Measurements from ENCODE around the gene DRG2. TPM values are rescaled to one million over a fixed set of nuclear protein-coding genes. Genes with fewer than 3 reads are reported as not detected.

The DRG2 gene
- total RNA-seq, 2 experiments from 2014 or later, result 52.2 to 52.4 TPM

DNA sequence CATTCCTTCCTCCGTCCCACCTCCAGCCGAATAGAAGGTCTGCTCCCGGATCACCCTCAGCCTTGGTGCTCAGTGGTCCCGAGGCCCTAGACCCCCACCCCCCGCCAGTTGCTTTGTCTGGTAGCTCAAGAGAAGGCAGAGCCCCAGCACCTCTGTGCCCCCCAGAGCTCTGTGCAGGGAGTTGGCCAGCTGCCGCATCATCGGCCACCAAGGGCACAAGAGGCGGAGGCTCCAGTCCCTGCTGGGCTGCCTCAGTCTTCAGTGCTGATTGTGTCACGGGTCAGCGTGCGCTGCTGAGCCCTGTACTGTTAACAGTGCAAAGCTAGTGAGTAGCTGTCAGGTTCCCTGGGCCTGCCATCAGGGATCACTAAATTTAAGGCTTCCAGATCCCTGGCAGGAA lies 22.2 kb upstream of the DRG2 start:
- Mint-ChIP-seq H3K9me3 (no peaks in the 10 kb centered on the region), H3K4me1 (no peaks in the 10 kb centered on the region), H3K27ac (no peak overlapping the region), H3K36me3 (no peaks in the 10 kb centered on the region), H3K27me3 (no peaks in the 10 kb centered on the region), H3K4me3 (no peak overlapping the region)
- no peak for DNase-seq

DNA sequence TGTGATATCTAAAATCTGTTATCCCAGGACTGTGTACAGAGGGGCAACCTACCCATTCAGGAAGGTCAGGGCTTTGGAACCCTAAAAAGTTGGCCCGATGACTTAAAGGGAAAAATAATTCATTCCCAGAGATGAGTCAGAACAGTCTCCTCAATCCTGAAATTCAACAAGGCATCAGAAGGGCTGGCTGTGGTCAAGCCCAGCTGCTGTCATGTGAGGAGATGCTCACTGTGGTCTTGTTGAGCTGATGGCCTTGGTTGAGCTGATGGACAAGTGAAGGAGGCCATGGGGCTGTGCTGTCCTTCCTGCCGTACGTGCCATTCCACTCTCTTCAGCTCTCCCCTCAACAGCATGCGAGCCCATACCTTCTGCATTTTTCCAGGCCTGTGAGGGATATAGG lies 20.9 kb upstream of the DRG2 start:
- DNase-seq, result no peak
- Mint-ChIP-seq H3K27me3 (peaks cover 6% of the 10 kb centered on the region), H3K27ac (no peak overlapping the region), H3K36me3 (no peaks in the 10 kb centered on the region), H3K4me1 (peaks cover 5% of the 10 kb centered on the region), H3K4me3 (no peak overlapping the region), H3K9me3 (no peaks in the 10 kb centered on the region)

DNA sequence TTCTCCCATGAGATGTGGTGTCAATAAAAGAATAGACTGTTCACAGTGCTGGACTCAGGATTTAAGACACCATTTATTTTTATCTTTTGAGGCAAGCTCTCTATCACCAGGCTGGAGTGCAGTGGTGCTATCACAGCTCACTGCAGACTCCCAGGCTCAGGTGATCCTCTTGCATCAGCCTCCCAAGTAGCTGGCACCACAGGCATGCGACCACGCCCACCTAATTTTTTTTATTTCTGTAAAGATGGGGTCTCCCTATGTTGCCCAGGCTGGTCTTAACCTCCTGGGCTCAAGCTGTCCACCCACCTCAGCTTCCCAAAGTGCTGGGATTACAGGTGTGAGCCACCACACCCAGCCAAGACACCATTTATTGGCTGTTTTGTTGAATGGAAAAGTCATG lies 18.6 kb upstream of the DRG2 start:
- no peak for DNase-seq
- Mint-ChIP-seq H3K4me3 (no peak overlapping the region), H3K36me3 (no peaks in the 10 kb centered on the region), H3K27me3 (peaks cover 6% of the 10 kb centered on the region), H3K9me3 (no peaks in the 10 kb centered on the region), H3K27ac (no peak overlapping the region), H3K4me1 (peaks cover 5% of the 10 kb centered on the region)

DNA sequence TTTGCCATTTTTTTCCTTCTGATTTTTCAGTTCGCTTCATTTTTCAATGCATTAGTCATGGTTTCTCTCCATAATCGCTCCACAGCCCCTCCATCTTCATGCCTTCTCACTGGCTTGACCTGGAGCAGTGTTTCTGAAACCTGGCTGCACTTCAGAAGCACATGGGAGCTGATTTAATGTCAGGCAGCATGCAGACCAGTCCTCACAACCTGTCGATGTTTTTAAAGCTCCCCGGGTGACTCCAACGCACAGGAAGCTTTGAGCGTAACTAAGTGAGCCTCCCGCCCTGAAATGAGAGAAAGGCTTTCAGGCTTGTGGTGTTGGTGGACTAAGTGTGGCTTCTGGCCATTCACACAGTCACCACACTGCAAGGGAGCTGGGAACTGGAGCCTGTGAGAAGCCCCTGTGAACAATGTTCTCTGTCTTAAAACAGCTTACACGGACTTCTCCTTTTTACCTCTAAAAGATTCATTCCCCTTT lies 16.8 kb upstream of the DRG2 start:
- Mint-ChIP-seq H3K27me3 (peaks cover 14% of the 10 kb centered on the region), H3K4me1 (peaks cover 5% of the 10 kb centered on the region), H3K4me3 (peak overlapping the region; percentile 22), H3K27ac (no peak overlapping the region), H3K36me3 (no peaks in the 10 kb centered on the region), H3K9me3 (no peaks in the 10 kb centered on the region)
- no peak for DNase-seq

DNA sequence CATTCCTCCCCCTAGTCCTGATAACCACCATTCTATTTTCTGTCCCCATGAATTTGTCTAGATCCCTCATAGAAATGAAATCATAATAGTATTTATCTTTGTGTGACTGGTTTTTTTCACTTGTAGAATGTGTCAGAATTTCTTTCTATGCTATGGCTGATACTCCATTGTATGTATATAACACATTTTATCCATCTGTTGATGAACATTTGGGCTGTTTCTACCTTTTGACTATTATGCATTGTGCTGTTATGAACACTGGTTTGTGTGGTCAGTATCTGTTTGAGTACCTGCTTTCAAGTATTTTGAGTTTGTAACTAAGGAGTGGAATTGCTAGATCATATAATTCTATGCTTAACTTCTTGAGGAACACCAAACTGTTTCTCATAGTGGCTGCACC lies 16.0 kb upstream of the DRG2 start:
- H3K9me3 Mint-ChIP-seq, result no peaks in the 10 kb centered on the region
- H3K27me3 Mint-ChIP-seq, result peaks cover 14% of the 10 kb centered on the region
- H3K4me1 Mint-ChIP-seq, result peaks cover 5% of the 10 kb centered on the region
- no peak overlapping the region for H3K27ac Mint-ChIP-seq
- no peaks in the 10 kb centered on the region for H3K36me3 Mint-ChIP-seq
- H3K4me3 Mint-ChIP-seq, result no peak overlapping the region
- DNase-seq, result no peak

DNA sequence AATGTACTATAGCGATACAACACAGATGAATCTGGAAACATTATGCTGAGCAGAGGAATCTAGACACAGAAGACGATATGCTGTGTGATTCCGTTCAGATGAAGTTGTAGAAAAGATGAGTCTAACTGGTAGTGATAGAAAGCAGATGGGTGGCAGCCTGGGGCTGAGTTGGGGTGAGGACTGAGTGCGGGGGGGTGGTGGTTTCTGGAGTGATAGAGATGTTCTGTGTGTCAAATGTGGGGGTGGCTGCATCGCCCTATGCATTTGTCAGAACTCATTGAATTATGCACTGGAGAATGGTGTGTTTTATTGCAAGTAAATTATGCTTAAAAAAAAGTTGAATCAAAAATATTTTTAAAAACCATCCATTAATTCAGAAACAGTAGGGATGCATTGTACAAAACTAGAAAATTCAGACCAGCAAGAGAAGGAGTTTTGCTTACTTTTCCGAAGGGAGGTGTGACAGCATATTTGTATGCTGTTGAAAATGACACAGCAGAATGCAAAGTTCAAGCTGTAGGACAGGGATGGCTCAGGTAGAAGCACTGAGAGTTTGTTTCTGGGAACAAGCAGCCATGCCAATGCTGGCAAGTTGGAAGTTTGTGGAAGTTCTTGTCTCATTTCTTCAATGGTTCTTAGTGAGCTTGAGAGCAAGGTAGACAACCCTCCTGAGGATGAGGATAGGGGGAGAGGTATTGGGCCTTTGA lies 13.0 kb upstream of the DRG2 start:
- Mint-ChIP-seq H3K36me3 (no peaks in the 10 kb centered on the region), H3K9me3 (no peaks in the 10 kb centered on the region), H3K27ac (no peak overlapping the region), H3K27me3 (peaks cover 19% of the 10 kb centered on the region), H3K4me1 (peaks cover 5% of the 10 kb centered on the region), H3K4me3 (no peak overlapping the region)
- no peak for DNase-seq

DNA sequence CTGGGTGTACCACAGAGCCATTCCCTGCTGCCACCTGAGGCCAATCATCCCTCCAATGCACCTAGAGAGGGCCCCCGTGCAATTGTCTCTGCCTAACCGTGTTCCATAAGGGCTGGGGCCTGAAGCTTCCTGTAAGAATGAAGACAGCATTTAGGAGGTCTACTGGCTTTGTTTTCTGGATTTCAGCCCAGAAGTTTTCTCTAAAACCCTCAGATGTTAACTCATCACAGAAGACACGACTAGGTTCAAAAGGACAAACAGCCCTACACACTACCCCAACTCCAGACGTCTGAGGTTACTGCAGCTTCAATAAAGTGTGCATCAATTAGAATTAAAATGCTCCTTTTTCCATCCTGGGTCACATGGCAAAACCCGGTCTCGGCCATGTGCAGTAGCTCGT lies 10.8 kb upstream of the DRG2 start:
- peaks cover 23% of the 10 kb centered on the region for H3K27me3 Mint-ChIP-seq
- H3K27ac Mint-ChIP-seq, result no peak overlapping the region
- no peaks in the 10 kb centered on the region for H3K9me3 Mint-ChIP-seq
- H3K36me3 Mint-ChIP-seq, result no peaks in the 10 kb centered on the region
- H3K4me3 Mint-ChIP-seq, result no peak overlapping the region
- no peaks in the 10 kb centered on the region for H3K4me1 Mint-ChIP-seq
- DNase-seq, result no peak

DNA sequence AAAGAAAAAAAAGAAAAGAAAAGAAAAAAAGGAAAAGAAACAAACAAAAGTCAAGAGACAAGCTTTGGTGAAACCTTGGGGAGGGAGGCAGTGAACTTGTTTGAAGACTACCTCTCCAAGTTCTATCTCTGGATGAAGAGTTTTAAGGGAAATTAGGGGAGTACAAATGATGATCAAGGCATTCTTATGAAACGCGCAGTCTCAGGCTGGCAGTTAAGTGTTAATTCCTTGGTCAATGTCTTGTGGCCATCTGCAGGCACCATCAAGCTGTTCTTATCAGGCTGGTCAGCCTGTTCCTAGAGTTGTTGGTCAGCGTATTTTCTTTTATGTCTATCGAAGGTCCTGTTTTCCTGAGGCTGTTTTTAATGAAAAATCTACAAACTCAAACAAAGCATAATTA lies 8.2 kb upstream of the DRG2 start:
- H3K4me3 Mint-ChIP-seq, result no peak overlapping the region
- no peak overlapping the region for H3K27ac Mint-ChIP-seq
- no peaks in the 10 kb centered on the region for H3K36me3 Mint-ChIP-seq
- H3K4me1 Mint-ChIP-seq, result no peaks in the 10 kb centered on the region
- H3K9me3 Mint-ChIP-seq, result no peaks in the 10 kb centered on the region
- DNase-seq, result no peak
- peaks cover 23% of the 10 kb centered on the region for H3K27me3 Mint-ChIP-seq

DNA sequence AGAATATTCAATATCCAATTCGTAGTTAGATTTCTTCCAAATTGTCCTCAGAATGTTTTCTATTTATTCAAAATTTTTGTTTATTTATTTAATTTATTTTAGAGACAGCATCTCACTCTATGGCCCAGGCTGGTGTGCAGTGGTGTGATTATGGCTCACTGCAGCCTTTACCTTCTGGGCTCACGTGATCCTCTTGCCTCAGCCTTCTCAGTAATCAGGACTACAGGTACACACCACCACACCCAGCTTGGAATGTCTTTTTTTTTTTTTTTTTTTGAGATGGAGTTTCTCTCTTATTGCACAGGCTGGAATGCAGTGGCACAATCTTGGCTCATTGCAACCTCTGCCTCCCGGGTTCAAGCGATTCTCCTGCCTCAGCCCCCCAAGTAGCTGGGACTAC lies 3.5 kb upstream of the DRG2 start:
- Mint-ChIP-seq H3K4me3 (no peak overlapping the region), H3K9me3 (no peaks in the 10 kb centered on the region), H3K36me3 (peaks cover 2% of the 10 kb centered on the region), H3K27ac (no peak overlapping the region), H3K27me3 (peaks cover 11% of the 10 kb centered on the region), H3K4me1 (peaks cover 8% of the 10 kb centered on the region)
- DNase-seq, result no peak

DNA sequence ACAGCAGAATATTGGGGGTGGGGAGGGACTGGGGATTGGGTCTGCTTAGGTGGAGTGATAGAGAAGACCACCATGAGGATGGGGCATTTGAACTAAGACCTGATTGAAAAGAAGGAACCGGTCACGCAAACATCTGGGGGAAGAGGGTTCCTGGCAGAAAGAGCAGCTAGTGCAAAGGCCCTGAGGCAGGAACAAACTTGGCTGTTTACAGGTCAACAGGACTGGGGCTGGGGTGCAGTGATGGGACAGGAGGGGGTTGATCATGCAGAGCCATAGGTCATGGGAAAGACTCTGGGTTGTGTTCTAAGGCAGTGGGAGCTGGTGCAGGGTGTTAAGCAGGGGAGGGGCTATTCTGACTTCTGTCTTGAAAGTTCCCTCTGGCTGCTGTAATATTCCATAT lies 1.9 kb downstream of the DRG2 start:
- H3K27me3 Mint-ChIP-seq, result no peaks in the 10 kb centered on the region
- no peaks in the 10 kb centered on the region for H3K9me3 Mint-ChIP-seq
- H3K4me3 Mint-ChIP-seq, result peak overlapping the region; percentile 19
- H3K27ac Mint-ChIP-seq, result peak overlapping the region; percentile 37
- DNase-seq, result no peak
- H3K4me1 Mint-ChIP-seq, result peaks cover 17% of the 10 kb centered on the region
- peaks cover 20% of the 10 kb centered on the region for H3K36me3 Mint-ChIP-seq

DNA sequence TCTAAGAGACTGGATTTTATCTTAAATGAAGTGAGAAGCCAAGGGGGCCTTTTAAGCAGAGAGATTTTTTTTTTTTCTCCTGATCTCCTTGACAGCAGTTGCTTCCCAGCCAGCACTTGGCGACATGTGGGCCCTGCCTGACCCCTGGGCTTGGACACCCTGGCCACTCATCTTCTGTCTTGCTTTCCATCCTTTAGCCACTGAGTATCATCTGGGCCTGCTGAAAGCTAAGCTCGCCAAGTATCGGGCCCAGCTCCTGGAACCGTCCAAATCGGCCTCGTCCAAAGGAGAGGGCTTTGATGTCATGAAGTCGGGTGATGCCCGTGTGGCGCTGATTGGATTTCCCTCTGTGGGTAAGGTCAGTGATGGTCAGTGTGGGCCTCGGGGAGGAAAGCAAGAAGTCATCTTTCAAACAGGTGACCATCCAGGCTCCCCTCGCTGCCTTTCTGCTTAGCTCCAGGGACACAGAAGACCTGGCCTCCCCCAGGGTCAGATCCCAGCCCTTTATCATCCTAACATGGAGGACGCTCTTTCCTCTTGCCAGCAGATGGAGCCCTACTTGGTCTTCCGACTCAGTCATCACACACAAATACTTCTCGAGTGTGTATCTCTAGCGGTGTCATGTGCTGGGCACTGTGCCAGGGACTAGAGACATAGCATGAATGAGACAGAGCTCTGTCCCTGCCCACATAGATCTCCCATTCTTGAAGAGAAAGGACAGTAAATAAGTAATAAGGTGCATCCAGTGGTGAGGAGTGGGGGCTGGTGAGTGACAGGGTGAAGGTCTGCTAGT lies 6.1 kb downstream of the DRG2 start:
- Mint-ChIP-seq H3K27ac (no peak overlapping the region), H3K36me3 (peaks cover 24% of the 10 kb centered on the region), H3K27me3 (no peaks in the 10 kb centered on the region), H3K4me1 (peaks cover 10% of the 10 kb centered on the region), H3K9me3 (no peaks in the 10 kb centered on the region), H3K4me3 (no peak overlapping the region)
- peak; percentile 13 for DNase-seq

DNA sequence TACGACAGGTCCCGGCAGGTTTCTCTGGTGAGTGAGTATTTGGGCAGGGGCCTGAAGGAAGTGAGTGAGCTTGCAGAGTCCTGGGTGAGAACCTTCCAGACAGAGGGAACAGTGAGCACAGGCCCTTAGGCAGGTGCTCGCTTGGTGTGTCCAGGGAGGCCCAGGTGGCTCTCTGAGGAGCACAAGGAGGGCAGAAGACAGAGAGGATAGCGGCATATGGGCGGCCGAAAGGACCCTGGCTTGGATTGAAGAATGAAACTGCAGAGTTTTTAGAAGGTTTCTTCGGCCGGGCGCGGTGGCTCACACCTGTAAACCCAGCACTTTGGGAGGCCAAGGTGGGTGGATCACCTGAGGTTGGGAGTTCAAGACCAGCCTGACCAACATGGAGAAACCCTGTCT lies 6.7 kb downstream of the DRG2 start:
- Mint-ChIP-seq H3K36me3 (peaks cover 24% of the 10 kb centered on the region), H3K4me1 (peaks cover 8% of the 10 kb centered on the region), H3K27ac (no peak overlapping the region), H3K27me3 (no peaks in the 10 kb centered on the region), H3K4me3 (no peak overlapping the region), H3K9me3 (no peaks in the 10 kb centered on the region)
- DNase-seq, result no peak

DNA sequence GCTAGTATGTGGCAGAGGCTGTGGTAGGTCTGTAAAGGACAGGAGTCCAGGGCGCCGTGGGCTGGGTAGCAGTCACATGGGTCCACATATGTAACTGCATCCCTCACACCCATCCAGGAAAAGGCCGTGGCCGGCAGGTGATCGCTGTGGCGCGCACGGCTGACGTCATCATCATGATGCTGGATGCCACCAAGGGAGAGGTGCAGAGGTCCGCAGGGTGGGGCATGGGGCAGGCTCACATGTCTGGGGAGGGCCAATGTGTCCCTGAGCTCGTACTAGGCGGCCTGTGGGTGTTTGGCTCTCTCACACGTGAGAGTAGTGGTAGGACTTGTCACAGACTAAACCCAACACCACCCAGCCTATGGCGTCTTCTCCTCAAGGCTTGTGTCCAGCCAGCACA lies 11.8 kb downstream of the DRG2 start:
- no peak overlapping the region for H3K4me3 Mint-ChIP-seq
- H3K4me1 Mint-ChIP-seq, result no peaks in the 10 kb centered on the region
- no peaks in the 10 kb centered on the region for H3K27me3 Mint-ChIP-seq
- no peaks in the 10 kb centered on the region for H3K9me3 Mint-ChIP-seq
- peaks cover 6% of the 10 kb centered on the region for H3K36me3 Mint-ChIP-seq
- H3K27ac Mint-ChIP-seq, result no peak overlapping the region
- no peak for DNase-seq

DNA sequence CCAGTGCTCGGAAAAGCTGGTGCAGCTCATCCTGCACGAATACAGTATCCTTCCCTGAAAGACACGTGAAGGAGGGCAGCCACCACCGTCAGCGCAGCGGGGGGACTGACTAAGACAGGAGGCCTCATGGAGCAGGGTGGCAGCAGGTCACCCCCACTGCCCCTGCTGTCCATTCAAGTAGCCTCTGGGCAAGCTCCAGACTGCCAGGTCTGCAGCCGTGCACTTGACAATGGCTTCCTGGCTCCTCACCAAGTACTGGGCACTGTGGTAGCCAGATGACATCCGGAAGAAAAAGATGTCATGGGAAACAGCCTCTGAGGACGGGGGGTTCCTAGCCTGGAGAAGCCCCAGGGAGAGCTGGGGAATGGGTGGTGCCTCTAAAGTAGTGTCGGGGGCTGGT lies 12.9 kb downstream of the DRG2 start:
- no peak overlapping the region for H3K27ac Mint-ChIP-seq
- H3K36me3 Mint-ChIP-seq, result peaks cover 8% of the 10 kb centered on the region
- no peaks in the 10 kb centered on the region for H3K4me1 Mint-ChIP-seq
- H3K27me3 Mint-ChIP-seq, result no peaks in the 10 kb centered on the region
- DNase-seq, result no peak
- H3K4me3 Mint-ChIP-seq, result no peak overlapping the region
- H3K9me3 Mint-ChIP-seq, result no peaks in the 10 kb centered on the region

DNA sequence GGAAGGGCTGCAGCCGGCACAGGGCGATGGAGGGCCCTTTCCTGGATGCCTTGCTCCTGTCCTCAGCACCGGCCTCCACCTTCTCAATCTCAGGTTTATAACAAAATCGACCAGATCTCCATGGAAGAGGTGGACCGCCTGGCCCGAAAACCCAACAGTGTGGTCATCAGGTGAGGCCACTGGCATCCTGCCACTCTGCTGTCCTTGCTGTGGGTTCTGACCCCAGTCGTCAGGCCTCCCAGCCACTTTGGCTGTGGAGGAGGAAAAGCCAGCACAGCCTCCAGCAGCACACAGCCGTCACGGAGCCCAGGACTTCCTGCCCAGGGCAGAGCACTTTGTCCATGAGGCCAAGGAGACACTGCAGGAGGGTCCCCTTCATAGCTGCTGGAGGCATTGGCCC lies 14.1 kb downstream of the DRG2 start:
- H3K4me3 Mint-ChIP-seq, result no peak overlapping the region
- peaks cover 2% of the 10 kb centered on the region for H3K36me3 Mint-ChIP-seq
- DNase-seq, result no peak
- H3K9me3 Mint-ChIP-seq, result no peaks in the 10 kb centered on the region
- H3K4me1 Mint-ChIP-seq, result no peaks in the 10 kb centered on the region
- no peak overlapping the region for H3K27ac Mint-ChIP-seq
- H3K27me3 Mint-ChIP-seq, result no peaks in the 10 kb centered on the region

DNA sequence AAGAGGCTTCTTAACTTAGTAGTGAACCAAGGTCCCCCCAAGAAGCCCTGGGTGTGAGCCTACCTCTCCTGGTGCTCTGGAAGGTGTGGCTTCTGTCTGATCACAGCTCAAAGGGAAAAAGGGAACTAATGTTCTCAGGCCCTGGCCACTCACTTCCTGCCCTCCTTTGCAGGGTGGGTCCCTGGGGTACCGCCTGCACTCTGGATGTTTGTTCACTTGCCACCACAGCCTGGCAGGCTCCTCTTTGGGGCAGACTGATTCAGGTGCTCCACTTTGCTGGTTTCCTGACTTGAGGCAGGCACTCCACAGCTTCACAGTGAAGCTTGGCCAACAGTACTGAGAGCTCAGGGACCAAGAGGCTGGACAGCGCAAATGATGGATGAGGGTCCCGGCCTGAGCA lies 14.9 kb downstream of the DRG2 start:
- H3K27me3 Mint-ChIP-seq, result no peaks in the 10 kb centered on the region
- H3K4me1 Mint-ChIP-seq, result no peaks in the 10 kb centered on the region
- no peak overlapping the region for H3K4me3 Mint-ChIP-seq
- no peaks in the 10 kb centered on the region for H3K9me3 Mint-ChIP-seq
- peaks cover 2% of the 10 kb centered on the region for H3K36me3 Mint-ChIP-seq
- DNase-seq, result no peak
- no peak overlapping the region for H3K27ac Mint-ChIP-seq
